CD4-positive, alpha-beta T cell treated with Interleukin-21 for 1 hour (primary cell): Measurements from ENCODE around the gene ST3GAL3.

ENCODE experiments used
- DNase-seq: peaks from one replicate; pipeline ENCODE4 v3.0.0-alpha.2; 2020

Gene ST3GAL3

GRCh38 chr1:43789604-43790550, 82.5 kb downstream of the ST3GAL3 start:
- DNase-seq, result peak; percentile 9

GRCh38 chr1:43791243-43791642, 83.9 kb downstream of the ST3GAL3 start:
- DNase-seq, result no peak

GRCh38 chr1:43796111-43796581, 88.8 kb downstream of the ST3GAL3 start:
- no peak for DNase-seq

GRCh38 chr1:43797891-43798290, 90.6 kb downstream of the ST3GAL3 start:
- no peak for DNase-seq

- DNase-seq, result no peak
These were observed 92.6 kb downstream of the ST3GAL3 start for GRCh38 chr1:43799656-43800635.

GRCh38 chr1:43800771-43801170, 93.4 kb downstream of the ST3GAL3 start:
- no peak for DNase-seq

GRCh38 chr1:43801203-43801602, 93.9 kb downstream of the ST3GAL3 start:
- DNase-seq, result no peak

- DNase-seq, result no peak
These were observed 95.1 kb downstream of the ST3GAL3 start for GRCh38 chr1:43802356-43802980.

GRCh38 chr1:43803105-43803504, 95.8 kb downstream of the ST3GAL3 start:
- DNase-seq, result no peak

- no peak for DNase-seq
These were observed 96.3 kb downstream of the ST3GAL3 start for GRCh38 chr1:43803646-43804045.

GRCh38 chr1:43804569-43804968, 97.2 kb downstream of the ST3GAL3 start:
- no peak for DNase-seq

- DNase-seq, result no peak
These were observed 98.0 kb downstream of the ST3GAL3 start for GRCh38 chr1:43805340-43805739.

GRCh38 chr1:43806183-43806582, 98.8 kb downstream of the ST3GAL3 start:
- DNase-seq, result no peak

- no peak for DNase-seq
These were observed 101.8 kb downstream of the ST3GAL3 start for GRCh38 chr1:43809097-43809673.

- DNase-seq, result no peak
These were observed 105.2 kb downstream of the ST3GAL3 start for GRCh38 chr1:43812579-43812978.

GRCh38 chr1:43814401-43814800, 107.1 kb downstream of the ST3GAL3 start:
- no peak for DNase-seq

GRCh38 chr1:43817304-43817939, 110.1 kb downstream of the ST3GAL3 start:
- DNase-seq, result no peak

- DNase-seq, result no peak
These were observed 111.4 kb downstream of the ST3GAL3 start for GRCh38 chr1:43818691-43819090.

GRCh38 chr1:43819357-43819756, 112.0 kb downstream of the ST3GAL3 start:
- DNase-seq, result no peak

- DNase-seq, result no peak
These were observed 114.1 kb downstream of the ST3GAL3 start for GRCh38 chr1:43821471-43821870.

GRCh38 chr1:43822040-43822690, 114.8 kb downstream of the ST3GAL3 start:
- no peak for DNase-seq
